Thoracic aorta (tissue), 2 donors: ENCODE results near the gene ZNF544. TPM values are rescaled to one million over a fixed set of nuclear protein-coding genes. Genes with fewer than 3 reads are reported as not detected.

ENCODE experiments used
- ATAC-seq: fragments of 150-250 bp; one replicate; pipeline ENCODE4 v1.8.0; 2017; ENCODE audit warnings: low read depth; ENCODE audit not compliant: insufficient number of reproducible peaks, low FRiP score
- DNase-seq: peaks from one replicate; pipeline ENCODE4 v3.0.0-alpha.2; 2020; ENCODE audit warnings: low spot score
- H3K27ac ChIP-seq, 2 donors: fragments of 200-600 bp; sonication (generic); 1 replicate in 1 of 2; 2 replicates in 1 of 2; pipeline ENCODE4 v1.5.1; 2016; ENCODE audit warnings: mild to moderate bottlenecking in 2 of 2, moderate library complexity in 2 of 2
- H3K27me3 ChIP-seq: fragments of 200-600 bp; sonication (generic); replicated peaks from 2 replicates; pipeline ENCODE4 v1.6.0; 2016; ENCODE audit warnings: mild to moderate bottlenecking; ENCODE audit not compliant: insufficient read depth
- H3K36me3 ChIP-seq: fragments of 200-600 bp; sonication (generic); one replicate; pipeline ENCODE4 v1.5.1; 2016
- H3K4me1 ChIP-seq, 2 donors: fragments of 200-600 bp; sonication (generic); 1 replicate in 1 of 2; 2 replicates in 1 of 2; pipeline versions ENCODE4 v1.5.1 to v1.6.0; 2016; ENCODE audit warnings: low read depth in 2 of 2, mild to moderate bottlenecking in 1 of 2; ENCODE audit not compliant: control insufficient read depth in 1 of 2
- H3K4me3 ChIP-seq: fragments of 200-600 bp; sonication (generic); 2 replicates; pipeline ENCODE4 v1.5.1; 2016; ENCODE audit warnings: mild to moderate bottlenecking
- H3K9me3 ChIP-seq: fragments of 200-600 bp; sonication (generic); 2 replicates; pipeline ENCODE4 v1.5.1; 2016
- CTCF ChIP-seq: fragments of 200-600 bp; sonication (generic); IDR thresholded peaks from one replicate; pipeline ENCODE4 v1.5.1; 2019; ENCODE audit warnings: antibody characterized with exemption
- total RNA-seq, 2 donors: library from RNA; depleted of rRNA; stranded (reverse); fragments of >200 nt; gene quantifications; one replicate each; pipeline versions ENCODE4 v1.1.0 to v1.2.3, GENCODE V29; 2016

Gene ZNF544
- total RNA-seq, 2 donors from 2014 or later = 23.8 to 25.6 TPM

DNA sequence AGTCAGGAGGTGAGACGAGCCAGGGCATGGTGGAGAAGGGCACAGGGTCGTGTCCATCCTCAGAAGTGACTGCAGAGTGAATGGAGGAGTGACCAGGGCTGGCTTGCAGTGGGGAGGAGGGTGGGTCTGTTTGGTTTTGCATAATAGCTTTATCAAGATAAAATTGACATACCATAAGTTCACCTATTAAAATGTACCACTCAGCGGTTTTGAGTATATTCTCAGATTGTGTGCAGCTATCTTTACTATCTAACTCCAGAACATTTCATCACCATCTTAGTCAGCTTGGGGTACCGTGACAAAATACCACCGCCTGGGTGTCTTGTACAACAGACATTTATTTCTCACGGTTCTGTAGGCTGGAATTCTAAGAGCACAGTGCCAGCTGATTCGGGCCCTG, 63.2 kb downstream of the ZNF544 start:
- no peak for DNase-seq
- Histone ChIP-seq H3K4me1 (no peaks in the 10 kb centered on the region), H3K9me3 (peaks cover 38% of the 10 kb centered on the region), H3K27me3 (no peaks in the 10 kb centered on the region), H3K4me3 (no peak overlapping the region), H3K27ac (no peak overlapping the region), H3K36me3 (peaks cover 82% of the 10 kb centered on the region)
- TF ChIP-seq CTCF = no peak
- ATAC-seq = no peak

- no peaks in the 10 kb centered on the region for H3K27me3 ChIP-seq
- no peaks in the 10 kb centered on the region for H3K4me1 ChIP-seq
- peaks cover 40% of the 10 kb centered on the region for H3K9me3 ChIP-seq
- ATAC-seq (no peak), DNase-seq (no peak)
- no peak for TF ChIP-seq CTCF
- H3K36me3 ChIP-seq = peaks cover 72% of the 10 kb centered on the region
- H3K27ac ChIP-seq = no peak overlapping the region
- H3K4me3 ChIP-seq = no peak overlapping the region
Observed at GRCh38 chr19:58294743-58295374, 66.1 kb downstream of the ZNF544 start.

DNA sequence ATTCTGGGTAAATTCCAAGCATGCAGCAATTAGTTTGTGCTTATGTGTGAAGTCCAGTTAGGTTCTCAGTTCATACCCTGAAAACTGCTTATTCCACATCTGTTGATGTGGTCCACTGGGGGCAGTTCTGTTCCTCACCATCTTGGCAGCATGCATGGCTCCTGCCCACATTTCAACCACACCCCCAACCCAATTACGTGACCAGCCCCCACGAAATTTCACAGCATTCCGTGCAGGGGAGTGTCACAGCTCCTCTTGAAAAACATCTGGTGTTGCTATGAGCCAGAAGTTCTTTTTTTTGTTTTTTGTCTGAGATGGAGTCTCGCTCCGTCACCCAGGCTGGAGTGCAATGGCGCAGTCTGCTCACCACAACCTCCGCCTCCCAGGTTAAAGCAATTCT, 67.4 kb downstream of the ZNF544 start:
- DNase-seq (no peak), ATAC-seq (no peak)
- peaks cover 37% of the 10 kb centered on the region for H3K9me3 ChIP-seq
- H3K27ac ChIP-seq = no peak overlapping the region
- no peaks in the 10 kb centered on the region for H3K27me3 ChIP-seq
- no peak for TF ChIP-seq CTCF
- H3K4me3 ChIP-seq = no peak overlapping the region
- H3K4me1 ChIP-seq = no peaks in the 10 kb centered on the region
- peaks cover 72% of the 10 kb centered on the region for H3K36me3 ChIP-seq

DNA sequence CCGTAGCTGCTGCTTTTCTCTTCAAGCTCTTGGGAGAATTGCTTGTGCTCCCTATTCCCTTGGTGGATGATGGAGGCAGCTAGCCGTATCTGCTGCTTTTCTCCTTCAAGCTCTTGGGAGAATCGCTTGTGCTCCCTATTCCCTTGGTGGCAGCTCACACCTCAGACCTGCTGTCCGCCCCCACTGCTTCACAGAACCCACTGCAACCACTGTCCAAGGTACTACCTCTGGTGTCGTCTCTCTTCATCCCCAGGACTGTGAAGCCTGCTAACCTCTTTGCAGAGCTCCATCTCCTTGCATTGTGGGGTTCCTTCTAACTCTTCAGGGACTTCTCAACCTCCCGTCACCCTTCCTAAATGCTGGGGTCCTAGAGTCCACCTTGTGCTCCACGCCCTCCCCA, 71.9 kb downstream of the ZNF544 start:
- no peak overlapping the region for H3K4me3 ChIP-seq
- ATAC-seq (no peak), DNase-seq (no peak)
- TF ChIP-seq CTCF = no peak
- no peaks in the 10 kb centered on the region for H3K27me3 ChIP-seq
- H3K9me3 ChIP-seq = peaks cover 9% of the 10 kb centered on the region
- no peak overlapping the region for H3K27ac ChIP-seq
- H3K4me1 ChIP-seq = peaks cover 5 to 6% of the 10 kb centered on the region in 2 donors
- H3K36me3 ChIP-seq = peaks cover 29% of the 10 kb centered on the region

GRCh38 chr19:58304255-58304654, 75.5 kb downstream of the ZNF544 start:
- Histone ChIP-seq H3K27ac (peak overlapping the region; percentile 85 to 90), H3K9me3 (no peaks in the 10 kb centered on the region), H3K4me3 (peak overlapping the region; percentile 96), H3K27me3 (no peaks in the 10 kb centered on the region), H3K4me1 (peaks cover 13 to 19% of the 10 kb centered on the region in 2 donors), H3K36me3 (peaks cover 29% of the 10 kb centered on the region)
- no peak for DNase-seq
- ATAC-seq = no peak
- no peak for TF ChIP-seq CTCF
